ENCODE measurements around the gene HAAO.

DNA sequence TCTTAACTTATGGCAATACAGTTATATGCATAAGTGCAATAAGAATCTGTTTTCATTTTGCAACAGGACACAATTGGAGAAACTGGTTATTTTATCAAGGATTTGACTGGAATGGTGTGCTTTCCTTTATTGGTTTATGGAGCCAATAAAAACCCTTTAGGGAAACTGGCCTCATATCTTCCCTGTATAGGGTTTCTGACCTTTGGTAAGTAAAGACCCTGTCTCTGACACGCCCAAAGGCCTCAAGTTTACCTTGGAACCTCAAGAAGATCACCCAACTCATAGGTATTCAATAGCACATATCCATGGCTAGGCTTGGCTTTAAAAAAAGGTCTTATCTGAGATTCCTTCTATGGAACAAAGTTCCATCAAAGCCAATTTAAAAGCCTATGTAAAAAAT is 11.2 kb downstream of the HAAO start:
- TF ChIP-seq POLR2A (IDR thresholded peaks at IDR 0.05) = no peak
- TF ChIP-seq, protein P1, sequence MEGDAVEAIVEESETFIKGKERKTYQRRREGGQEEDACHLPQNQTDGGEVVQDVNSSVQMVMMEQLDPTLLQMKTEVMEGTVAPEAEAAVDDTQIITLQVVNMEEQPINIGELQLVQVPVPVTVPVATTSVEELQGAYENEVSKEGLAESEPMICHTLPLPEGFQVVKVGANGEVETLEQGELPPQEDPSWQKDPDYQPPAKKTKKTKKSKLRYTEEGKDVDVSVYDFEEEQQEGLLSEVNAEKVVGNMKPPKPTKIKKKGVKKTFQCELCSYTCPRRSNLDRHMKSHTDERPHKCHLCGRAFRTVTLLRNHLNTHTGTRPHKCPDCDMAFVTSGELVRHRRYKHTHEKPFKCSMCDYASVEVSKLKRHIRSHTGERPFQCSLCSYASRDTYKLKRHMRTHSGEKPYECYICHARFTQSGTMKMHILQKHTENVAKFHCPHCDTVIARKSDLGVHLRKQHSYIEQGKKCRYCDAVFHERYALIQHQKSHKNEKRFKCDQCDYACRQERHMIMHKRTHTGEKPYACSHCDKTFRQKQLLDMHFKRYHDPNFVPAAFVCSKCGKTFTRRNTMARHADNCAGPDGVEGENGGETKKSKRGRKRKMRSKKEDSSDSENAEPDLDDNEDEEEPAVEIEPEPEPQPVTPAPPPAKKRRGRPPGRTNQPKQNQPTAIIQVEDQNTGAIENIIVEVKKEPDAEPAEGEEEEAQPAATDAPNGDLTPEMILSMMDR (IDR thresholded peaks at IDR 0.05) = no peak
